ENCODE data around the gene KIF26B.
"Not testable (repeated sequence)": the region's sequence is repeated elsewhere in the genome, so short reads cannot be mapped to it uniquely, and the experiment has no call there.

The KIF26B gene

GRCh38 chr1:245700631-245701030, 545.8 kb downstream of the KIF26B start:
- H3K27ac ChIP-seq, result no peak overlapping the region
- TF ChIP-seq CTCF (conservative IDR thresholded peaks at IDR 0.05), result no peak

GRCh38 chr1:245701631-245702030, 546.8 kb downstream of the KIF26B start:
- TF ChIP-seq CTCF (conservative IDR thresholded peaks at IDR 0.05), result no peak
- no peak overlapping the region for H3K27ac ChIP-seq

- no peak overlapping the region for H3K27ac ChIP-seq
- TF ChIP-seq CTCF (conservative IDR thresholded peaks at IDR 0.05), result no peak
Observed at GRCh38 chr1:245702346-245702745, 547.6 kb downstream of the KIF26B start.

GRCh38 chr1:245704341-245704740, 549.6 kb downstream of the KIF26B start:
- no peak for TF ChIP-seq CTCF (conservative IDR thresholded peaks at IDR 0.05)
- no peak overlapping the region for H3K27ac ChIP-seq

- H3K27ac ChIP-seq, result no peak overlapping the region
- no peak for TF ChIP-seq CTCF (conservative IDR thresholded peaks at IDR 0.05)
Observed at GRCh38 chr1:245704765-245705164, 550.0 kb downstream of the KIF26B start.

GRCh38 chr1:245707941-245708340, 553.2 kb downstream of the KIF26B start:
- H3K27ac ChIP-seq, result no peak overlapping the region
- no peak for TF ChIP-seq CTCF (conservative IDR thresholded peaks at IDR 0.05)

- no peak overlapping the region for H3K27ac ChIP-seq
Observed at GRCh38 chr1:245710961-245711903, 556.4 kb downstream of the KIF26B start.

GRCh38 chr1:245714027-245714426, 559.2 kb downstream of the KIF26B start:
- H3K27ac ChIP-seq, result not testable (repeated sequence)

More at GRCh38 chr1:245710961-245711903, 556.4 kb downstream of the KIF26B start:
- TF ChIP-seq CTCF (conservative IDR thresholded peaks at IDR 0.05), result no peak

Measured in VCaP (cell line).